HepG2 (cell line): Measurements from ENCODE around the gene GLUL. TPM values are rescaled to one million over a fixed set of nuclear protein-coding genes. Genes with fewer than 3 reads are reported as not detected.

Experiments used
- CBX1 ChIP-seq: IDR thresholded peaks from one replicate; pipeline ENCODE4 v1.6.1; 2016; ENCODE audit warnings: antibody characterized with exemption, low read depth
- MBD4 ChIP-seq: IDR thresholded peaks from 2 replicates; pipeline ENCODE4 v1.6.1; 2012; ENCODE audit warnings: low read length, inconsistent platforms, borderline replicate concordance
- MED13 ChIP-seq: sonication (generic); formaldehyde crosslinking; IDR thresholded peaks from 2 replicates; pipeline ENCODE4 v1.5.0; 2020; ENCODE audit warnings: missing genetic modification reagents
- MZF1 ChIP-seq: sonication (generic); formaldehyde crosslinking; IDR thresholded peaks from 2 replicates; pipeline ENCODE4 v1.8.1; 2023; ENCODE audit warnings: mild to moderate bottlenecking, missing genetic modification reagents, borderline replicate concordance
- NAIF1 ChIP-seq: sonication (generic); formaldehyde crosslinking; IDR thresholded peaks from 2 replicates; pipeline ENCODE4 v1.5.0; 2020; ENCODE audit warnings: mild to moderate bottlenecking, missing genetic modification reagents, borderline replicate concordance
- POLR2G ChIP-seq: fragments of 200-400 bp; formaldehyde crosslinking; IDR thresholded peaks from 2 replicates; pipeline ENCODE4 v1.6.1; 2018; ENCODE audit warnings: mild to moderate bottlenecking, low read depth, low read length, moderate library complexity
- RBM22 ChIP-seq: fragments of 200-400 bp; formaldehyde crosslinking; optimal IDR thresholded peaks from 2 replicates; pipeline ENCODE3; 2017; ENCODE audit warnings: mild to moderate bottlenecking, low read length, moderate library complexity
- SKI ChIP-seq: fragments of 450-650 bp; IDR thresholded peaks from one replicate; pipeline ENCODE4 v1.6.1; 2018; ENCODE audit warnings: mild to moderate bottlenecking; ENCODE audit not compliant: partially characterized antibody
- SP2 ChIP-seq: sonication (generic); formaldehyde crosslinking; IDR thresholded peaks from 2 replicates; pipeline ENCODE4 v1.5.1; 2020; ENCODE audit warnings: mild to moderate bottlenecking, missing genetic modification reagents
- TBX3 ChIP-seq: fragments of 450-650 bp; IDR thresholded peaks from 2 replicates; pipeline ENCODE4 v1.6.1; 2017; ENCODE audit warnings: antibody characterized with exemption, mild to moderate bottlenecking, inconsistent platforms, borderline replicate concordance
- TCF7L2 ChIP-seq: IDR thresholded peaks from 2 replicates; pipeline ENCODE4 v1.6.1; 2011; ENCODE audit warnings: mild to moderate bottlenecking, low read depth, low read length, moderate library complexity
- ZFP36L1 ChIP-seq: sonication (generic); formaldehyde crosslinking; IDR thresholded peaks from 2 replicates; pipeline ENCODE4 v1.8.0; 2022; ENCODE audit warnings: mild to moderate bottlenecking, missing genetic modification reagents, moderate library complexity
- ZKSCAN8 ChIP-seq: IDR thresholded peaks from 2 replicates; pipeline ENCODE4 v1.6.1; 2016; ENCODE audit warnings: borderline replicate concordance, missing genetic modification reagents, missing compliant biosample characterization
- ZNF329 ChIP-seq: sonication (generic); formaldehyde crosslinking; IDR thresholded peaks from 2 replicates; pipeline ENCODE4 v1.9.0; 2021; ENCODE audit warnings: low read depth, mild to moderate bottlenecking, missing genetic modification reagents
- ZNF431 ChIP-seq: sonication (generic); formaldehyde crosslinking; IDR thresholded peaks from 2 replicates; pipeline ENCODE4 v1.9.0; 2022; ENCODE audit warnings: missing genetic modification reagents, low read depth, mild to moderate bottlenecking, borderline replicate concordance
- polyA plus RNA-seq, 8 experiments: library from polyadenylated mRNA; depleted of rRNA in 3 of 8; stranded (reverse) in 7 of 8; unstranded in 1 of 8; fragments of >200 nt; fragmentation: Illumina TruSeq in 4 of 8; extraction: Trizol in 4 of 8; gene quantifications; 2 replicates each; pipeline versions ENCODE4 v1.2.1 to v1.2.3, GENCODE V29; 2011 to 2016; ENCODE audit warnings: low read depth in 4 of 8, missing spikeins in 1 of 8, mixed read lengths in 1 of 8; ENCODE audit not compliant: insufficient read depth in 1 of 8
- total RNA-seq, 5 experiments: library from RNA; depleted of rRNA; stranded (reverse); fragments of >200 nt; fragmentation: Illumina TruSeq; extraction: Trizol; gene quantifications; 2 replicates each; pipeline ENCODE4 v1.2.3, GENCODE V29; 2016; ENCODE audit warnings: low read depth in 1 of 5
- TF ChIP-seq, protein P1 (sequence below): sonication (generic); formaldehyde crosslinking; IDR thresholded peaks from 2 replicates; pipeline ENCODE4 v1.4.0; 2020; ENCODE audit warnings: mild to moderate bottlenecking, missing genetic modification reagents
- TF ChIP-seq, protein P2 (sequence below): IDR thresholded peaks from 2 replicates; pipeline ENCODE4 v1.6.1; 2016; ENCODE audit warnings: missing compliant biosample characterization, missing genetic modification reagents, borderline replicate concordance
- TF ChIP-seq, protein P3 (sequence below): sonication (generic); formaldehyde crosslinking; IDR thresholded peaks from 2 replicates; pipeline ENCODE4 v1.4.0; 2020; ENCODE audit warnings: mild to moderate bottlenecking, low read depth, missing genetic modification reagents

GLUL gene
- total and polyA plus RNA-seq, 2 of the 13 experiments (the other 11 are each of a cell fraction or from before 2014, with no cell fraction given), result 423 to 827 TPM

DNA sequence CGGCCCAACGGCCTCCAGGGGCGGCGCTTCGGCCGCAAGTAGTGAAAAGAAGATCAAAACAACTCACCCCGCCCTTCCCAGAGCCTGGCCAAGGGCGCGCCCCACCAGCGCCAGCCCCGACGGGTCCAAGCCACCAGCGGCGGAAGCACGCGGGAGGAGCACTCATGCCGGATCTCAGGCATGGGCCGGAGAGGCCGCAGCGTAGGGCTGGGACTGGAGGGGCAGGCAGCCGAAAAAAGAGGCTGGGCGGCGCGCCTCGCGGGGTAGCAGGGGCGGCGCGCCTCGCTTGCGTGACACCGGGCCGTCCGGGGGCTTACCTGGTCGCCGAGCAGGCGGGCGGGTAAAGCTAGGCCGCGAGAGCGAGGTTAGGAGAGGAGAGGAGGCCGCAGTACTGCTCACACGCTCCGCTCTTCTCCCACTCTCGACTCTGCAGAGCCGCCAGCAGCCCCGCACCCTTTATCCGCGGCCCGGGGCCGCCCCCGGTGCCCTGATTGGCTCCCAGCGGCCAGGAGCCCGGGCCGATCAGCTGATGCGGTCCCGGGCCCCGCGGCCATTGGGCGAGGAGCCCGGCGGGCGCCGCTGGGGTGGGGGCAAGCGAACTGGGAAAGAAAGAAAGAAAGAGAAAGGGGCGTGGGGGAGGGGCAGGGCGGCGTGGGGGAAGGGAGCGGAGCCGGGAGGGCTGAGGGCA, at the start of gene GLUL (continued):
- TF ChIP-seq, protein P1, sequence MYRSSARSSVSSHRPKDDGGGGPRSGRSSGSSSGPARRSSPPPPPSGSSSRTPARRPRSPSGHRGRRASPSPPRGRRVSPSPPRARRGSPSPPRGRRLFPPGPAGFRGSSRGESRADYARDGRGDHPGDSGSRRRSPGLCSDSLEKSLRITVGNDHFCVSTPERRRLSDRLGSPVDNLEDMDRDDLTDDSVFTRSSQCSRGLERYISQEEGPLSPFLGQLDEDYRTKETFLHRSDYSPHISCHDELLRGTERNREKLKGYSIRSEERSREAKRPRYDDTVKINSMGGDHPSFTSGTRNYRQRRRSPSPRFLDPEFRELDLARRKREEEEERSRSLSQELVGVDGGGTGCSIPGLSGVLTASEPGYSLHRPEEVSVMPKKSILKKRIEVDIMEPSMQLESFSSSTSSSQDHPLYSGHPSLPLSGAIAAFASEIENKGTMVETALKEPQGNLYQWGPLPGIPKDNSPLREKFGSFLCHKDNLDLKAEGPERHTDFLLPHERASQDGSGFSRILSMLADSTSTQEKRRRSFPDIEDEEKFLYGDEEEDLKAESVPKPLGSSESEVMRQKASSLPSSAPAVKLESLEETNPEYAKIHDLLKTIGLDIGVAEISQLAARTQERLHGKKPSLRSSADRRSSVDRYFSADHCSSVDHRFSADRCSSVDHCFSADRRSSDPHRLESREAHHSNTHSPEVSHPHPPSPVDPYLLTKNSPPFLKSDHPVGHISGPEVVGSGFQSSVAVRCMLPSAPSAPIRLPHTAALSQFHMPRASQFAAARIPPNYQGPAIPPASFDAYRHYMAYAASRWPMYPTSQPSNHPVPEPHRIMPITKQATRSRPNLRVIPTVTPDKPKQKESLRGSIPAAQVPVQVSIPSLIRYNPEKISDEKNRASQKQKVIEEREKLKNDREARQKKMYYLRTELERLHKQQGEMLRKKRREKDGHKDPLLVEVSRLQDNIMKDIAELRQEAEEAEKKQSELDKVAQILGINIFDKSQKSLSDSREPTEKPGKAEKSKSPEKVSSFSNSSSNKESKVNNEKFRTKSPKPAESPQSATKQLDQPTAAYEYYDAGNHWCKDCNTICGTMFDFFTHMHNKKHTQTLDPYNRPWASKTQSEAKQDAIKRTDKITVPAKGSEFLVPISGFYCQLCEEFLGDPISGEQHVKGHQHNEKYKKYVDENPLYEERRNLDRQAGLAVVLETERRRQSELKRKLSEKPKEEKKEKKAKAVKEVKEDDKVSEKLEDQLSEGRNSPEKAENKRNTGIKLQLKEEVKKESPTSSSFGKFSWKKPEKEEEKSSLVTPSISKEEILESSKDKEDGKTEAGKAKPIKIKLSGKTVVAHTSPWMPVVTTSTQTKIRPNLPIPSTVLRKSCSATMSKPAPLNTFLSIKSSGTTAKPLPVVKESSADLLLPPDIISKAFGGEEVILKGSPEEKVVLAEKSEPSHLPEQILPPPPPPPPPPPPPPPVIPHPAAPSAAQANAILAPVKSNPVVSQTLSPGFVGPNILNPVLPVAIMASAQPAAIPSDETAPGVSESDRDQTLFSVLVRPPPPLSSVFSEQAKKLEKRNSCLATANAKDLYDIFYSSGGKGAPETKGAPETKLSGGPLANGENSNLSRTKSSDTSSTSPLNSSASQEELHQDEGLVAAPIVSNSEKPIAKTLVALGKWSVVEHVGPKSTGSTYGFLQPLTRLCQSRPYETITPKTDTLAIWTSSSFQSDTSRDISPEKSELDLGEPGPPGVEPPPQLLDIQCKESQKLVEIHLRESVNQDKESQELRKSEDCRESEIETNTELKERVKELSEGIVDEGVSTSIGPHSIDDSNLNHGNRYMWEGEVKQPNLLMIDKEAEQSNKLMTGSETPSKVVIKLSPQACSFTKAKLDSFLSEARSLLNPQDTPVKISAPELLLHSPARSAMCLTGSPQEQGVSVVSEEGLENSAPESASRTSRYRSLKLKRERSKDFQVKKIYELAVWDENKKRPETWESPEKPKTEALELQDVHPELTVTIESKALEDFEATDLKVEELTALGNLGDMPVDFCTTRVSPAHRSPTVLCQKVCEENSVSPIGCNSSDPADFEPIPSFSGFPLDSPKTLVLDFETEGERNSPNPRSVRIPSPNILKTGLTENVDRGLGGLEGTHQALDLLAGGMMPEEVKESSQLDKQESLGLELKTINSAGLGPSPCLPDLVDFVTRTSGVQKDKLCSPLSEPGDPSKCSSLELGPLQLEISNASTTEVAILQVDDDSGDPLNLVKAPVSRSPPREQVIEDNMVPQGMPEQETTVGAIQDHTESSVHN (CRISPR knock-in tag), result peak; percentile 91; the same call in 1 of the 2 replicates
- TF ChIP-seq MZF1 (CRISPR knock-in tag) (no peak), NAIF1 (CRISPR knock-in tag) (0 out of 2 replicates have a peak, but pooled peaks have one; percentile 49), POLR2G (peak; percentile 100), MBD4 (no peak), SKI (no peak), CBX1 (peak; percentile 99), ZKSCAN8 (CRISPR knock-in tag) (no peak), ZFP36L1 (peak; percentile 83; the same call in 1 of the 2 replicates), SP2 (CRISPR knock-in tag) (peak; percentile 64), ZNF431 (CRISPR knock-in tag) (peak; percentile 63; the same call in 1 of the 2 replicates), TBX3 (no peak), RBM22 (peak; percentile 61), TCF7L2 (no peak), MED13 (CRISPR knock-in tag) (peak; percentile 77; the same call in 1 of the 2 replicates), ZNF329 (CRISPR knock-in tag) (no peak)
- TF ChIP-seq, protein P2, sequence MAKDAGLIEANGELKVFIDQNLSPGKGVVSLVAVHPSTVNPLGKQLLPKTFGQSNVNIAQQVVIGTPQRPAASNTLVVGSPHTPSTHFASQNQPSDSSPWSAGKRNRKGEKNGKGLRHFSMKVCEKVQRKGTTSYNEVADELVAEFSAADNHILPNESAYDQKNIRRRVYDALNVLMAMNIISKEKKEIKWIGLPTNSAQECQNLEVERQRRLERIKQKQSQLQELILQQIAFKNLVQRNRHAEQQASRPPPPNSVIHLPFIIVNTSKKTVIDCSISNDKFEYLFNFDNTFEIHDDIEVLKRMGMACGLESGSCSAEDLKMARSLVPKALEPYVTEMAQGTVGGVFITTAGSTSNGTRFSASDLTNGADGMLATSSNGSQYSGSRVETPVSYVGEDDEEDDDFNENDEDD (CRISPR knock-in tag), result peak; percentile 38; the same call in 1 of the 2 replicates
- TF ChIP-seq, protein P3, sequence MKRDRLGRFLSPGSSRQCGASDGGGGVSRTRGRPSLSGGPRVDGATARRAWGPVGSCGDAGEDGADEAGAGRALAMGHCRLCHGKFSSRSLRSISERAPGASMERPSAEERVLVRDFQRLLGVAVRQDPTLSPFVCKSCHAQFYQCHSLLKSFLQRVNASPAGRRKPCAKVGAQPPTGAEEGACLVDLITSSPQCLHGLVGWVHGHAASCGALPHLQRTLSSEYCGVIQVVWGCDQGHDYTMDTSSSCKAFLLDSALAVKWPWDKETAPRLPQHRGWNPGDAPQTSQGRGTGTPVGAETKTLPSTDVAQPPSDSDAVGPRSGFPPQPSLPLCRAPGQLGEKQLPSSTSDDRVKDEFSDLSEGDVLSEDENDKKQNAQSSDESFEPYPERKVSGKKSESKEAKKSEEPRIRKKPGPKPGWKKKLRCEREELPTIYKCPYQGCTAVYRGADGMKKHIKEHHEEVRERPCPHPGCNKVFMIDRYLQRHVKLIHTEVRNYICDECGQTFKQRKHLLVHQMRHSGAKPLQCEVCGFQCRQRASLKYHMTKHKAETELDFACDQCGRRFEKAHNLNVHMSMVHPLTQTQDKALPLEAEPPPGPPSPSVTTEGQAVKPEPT (CRISPR knock-in tag), result no peak
